ENCODE data around the gene SNAP91. TPM values are rescaled to one million over a fixed set of nuclear protein-coding genes. Genes with fewer than 3 reads are reported as not detected.

SNAP91 gene
- total RNA-seq, 1 experiment from 2014 or later = 1.3 TPM

DNA sequence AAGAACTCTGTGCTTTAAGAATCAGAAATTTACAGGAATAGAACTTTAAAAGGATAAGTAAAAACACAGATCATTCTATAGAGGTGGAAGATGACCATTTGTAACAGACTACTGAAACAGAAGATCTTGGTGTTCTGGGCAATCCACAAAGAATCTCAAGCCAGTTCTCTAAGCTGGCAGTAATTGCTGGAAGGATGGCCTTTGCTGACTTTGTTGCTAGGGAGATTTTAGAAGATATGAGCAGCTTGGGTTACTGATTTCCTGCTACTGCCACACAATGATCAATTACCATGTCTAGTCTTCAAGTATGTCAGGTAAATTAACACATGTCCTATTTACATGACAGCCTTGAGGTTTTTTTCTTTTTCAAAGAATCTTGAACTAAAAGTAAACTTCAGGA lies 31.1 kb downstream of the SNAP91 start:
- H3T11ph ChIP-seq (ENCODE audit: low read length) = no peak overlapping the region
- no peak overlapping the region for H3K18ac ChIP-seq (ENCODE audit: insufficient read length, low read depth, low read length)
- H4K8ac ChIP-seq (replicated peaks; ENCODE audit: insufficient read length, low read depth, low read length) = no peak overlapping the region
- H3K4me2 ChIP-seq (ENCODE audit: insufficient read depth, insufficient read length, low read length) = no peak overlapping the region
- no peaks in the 10 kb centered on the region for H3K4me1 ChIP-seq (ENCODE audit: insufficient read depth, low read length)
- H3K79me1 ChIP-seq (ENCODE audit: insufficient read depth, low read depth, low read length, poor library complexity, severe bottlenecking) = no peaks in the 10 kb centered on the region
- H2AK5ac ChIP-seq (ENCODE audit: insufficient read length, low read length) = no peak overlapping the region
- DNase-seq = no peak
- no peak overlapping the region for H3K27ac ChIP-seq (ENCODE audit: insufficient read length, low read depth, low read length)
- no peak overlapping the region for H3K27ac Mint-ChIP-seq
- no peak overlapping the region for H3K14ac ChIP-seq (ENCODE audit: insufficient read depth, low read length)
- H2BK15ac ChIP-seq (ENCODE audit: low read depth, low read length) = no peak overlapping the region
- no peak overlapping the region for H2AFZ ChIP-seq (ENCODE audit: low read length)
- no peaks in the 10 kb centered on the region for H3K4me1 Mint-ChIP-seq
- no peaks in the 10 kb centered on the region for H3K27me3 ChIP-seq (ENCODE audit: insufficient read depth, low read length)
- H4K5ac ChIP-seq (ENCODE audit: insufficient read length, low read depth, low read length) = no peak overlapping the region
- H4K20me1 ChIP-seq (ENCODE audit: control insufficient read depth, insufficient read depth, insufficient read length) = no peaks in the 10 kb centered on the region
- peaks cover 2% of the 10 kb centered on the region; the same call in 1 of the 2 replicates for H3K27me3 Mint-ChIP-seq (ENCODE audit: low read depth)
- no peak overlapping the region for H4K91ac ChIP-seq (ENCODE audit: insufficient read length, low read depth, low read length)
- H2BK12ac ChIP-seq (ENCODE audit: insufficient read length, low read depth, low read length) = no peak overlapping the region
- H2BK5ac ChIP-seq (ENCODE audit: insufficient read length, low read length) = no peak overlapping the region
- no peak overlapping the region for H2BK120ac ChIP-seq (ENCODE audit: low read depth, low read length, poor library complexity, severe bottlenecking)
- no peaks in the 10 kb centered on the region for H3K79me2 ChIP-seq (ENCODE audit: insufficient read depth, low read length)
- H3K9ac ChIP-seq (ENCODE audit: extremely low read depth, insufficient read length, low read length) = no peak overlapping the region
- no peak overlapping the region for H3K56ac ChIP-seq (ENCODE audit: insufficient read length, low read depth, low read length)
- H3K9me3 Mint-ChIP-seq = no peaks in the 10 kb centered on the region
- H3K23ac ChIP-seq (ENCODE audit: insufficient read length, low read depth, low read length) = no peak overlapping the region
- H3K4ac ChIP-seq (ENCODE audit: low read depth, low read length) = no peak overlapping the region
- H3K9me3 ChIP-seq (ENCODE audit: control insufficient read depth, low read depth, low read length) = no peaks in the 10 kb centered on the region
- no peak overlapping the region for H3K4me3 Mint-ChIP-seq
- no peak overlapping the region for H2BK20ac ChIP-seq (ENCODE audit: low read depth, low read length, poor library complexity, severe bottlenecking)
- no peaks in the 10 kb centered on the region for H3K36me3 Mint-ChIP-seq (ENCODE audit: insufficient read depth in 1 of 3, low read depth in 3 of 3)
- TF ChIP-seq, protein P1, sequence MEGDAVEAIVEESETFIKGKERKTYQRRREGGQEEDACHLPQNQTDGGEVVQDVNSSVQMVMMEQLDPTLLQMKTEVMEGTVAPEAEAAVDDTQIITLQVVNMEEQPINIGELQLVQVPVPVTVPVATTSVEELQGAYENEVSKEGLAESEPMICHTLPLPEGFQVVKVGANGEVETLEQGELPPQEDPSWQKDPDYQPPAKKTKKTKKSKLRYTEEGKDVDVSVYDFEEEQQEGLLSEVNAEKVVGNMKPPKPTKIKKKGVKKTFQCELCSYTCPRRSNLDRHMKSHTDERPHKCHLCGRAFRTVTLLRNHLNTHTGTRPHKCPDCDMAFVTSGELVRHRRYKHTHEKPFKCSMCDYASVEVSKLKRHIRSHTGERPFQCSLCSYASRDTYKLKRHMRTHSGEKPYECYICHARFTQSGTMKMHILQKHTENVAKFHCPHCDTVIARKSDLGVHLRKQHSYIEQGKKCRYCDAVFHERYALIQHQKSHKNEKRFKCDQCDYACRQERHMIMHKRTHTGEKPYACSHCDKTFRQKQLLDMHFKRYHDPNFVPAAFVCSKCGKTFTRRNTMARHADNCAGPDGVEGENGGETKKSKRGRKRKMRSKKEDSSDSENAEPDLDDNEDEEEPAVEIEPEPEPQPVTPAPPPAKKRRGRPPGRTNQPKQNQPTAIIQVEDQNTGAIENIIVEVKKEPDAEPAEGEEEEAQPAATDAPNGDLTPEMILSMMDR (conservative IDR thresholded peaks at IDR 0.05) = no peak
- H3K23me2 ChIP-seq (ENCODE audit: insufficient read length, low read depth, low read length, poor library complexity, severe bottlenecking) = no peaks in the 10 kb centered on the region
